Uterus (tissue), 4 donors: ENCODE results near the gene GPR31. TPM values are rescaled to one million over a fixed set of nuclear protein-coding genes. Genes with fewer than 3 reads are reported as not detected.

ENCODE experiments used
- DNase-seq, 2 donors: peaks; one replicate each; pipeline ENCODE4 v3.0.0-alpha.2; 2019 to 2020
- H3K27ac ChIP-seq, 2 donors: fragments of 200-600 bp; sonication (generic); 1 replicate in 1 of 2; 2 replicates in 1 of 2; pipeline ENCODE4 v1.5.1; 2016 to 2018
- H3K27me3 ChIP-seq, 2 donors: fragments of 200-600 bp; sonication (generic); one replicate each; pipeline ENCODE4 v1.5.1; 2018 to 2019; ENCODE audit warnings: control low read depth in 1 of 2
- H3K36me3 ChIP-seq, 2 donors: fragments of 200-600 bp; sonication (generic); one replicate each; pipeline ENCODE4 v1.5.1; 2019; ENCODE audit warnings: control low read depth in 1 of 2
- H3K4me1 ChIP-seq, 2 donors: fragments of 200-600 bp; sonication (generic); one replicate each; pipeline ENCODE4 v1.5.1; 2018 to 2019; ENCODE audit warnings: control low read depth in 1 of 2
- H3K4me3 ChIP-seq, 2 donors: fragments of 200-600 bp; sonication (generic); 1 replicate in 1 of 2; 2 replicates in 1 of 2; pipeline ENCODE4 v1.5.1; 2018 to 2019; ENCODE audit warnings: mild to moderate bottlenecking in 1 of 2
- H3K9me3 ChIP-seq, 2 donors: fragments of 200-600 bp; sonication (generic); one replicate each; pipeline ENCODE4 v1.5.1; 2019; ENCODE audit warnings: control low read depth in 1 of 2
- POLR2A ChIP-seq, 2 donors: fragments of 450-650 bp; IDR thresholded peaks; one replicate each; pipeline ENCODE4 v1.6.1; 2016; ENCODE audit warnings: antibody characterized with exemption in 2 of 2, mild to moderate bottlenecking in 1 of 2, moderate library complexity in 1 of 2
- intact Hi-C: fragments of 100-400 bp; cut with DNase I; formaldehyde crosslinking; loops from one replicate; pipeline ENCODE4 v1.15.1; 2023; ENCODE audit warnings: low total_unique reads
- total RNA-seq, 4 donors: library from RNA; depleted of rRNA in 3 of 4; stranded (reverse); fragments of >200 nt in 3 of 4; gene quantifications; one replicate each; pipeline versions ENCODE4 v1.1.0 to v1.2.4, GENCODE V29; 2014 to 2023
- TF ChIP-seq, protein P1 (sequence below), 4 experiments: fragments of 200-600 bp in 2 of 4; fragments of 450-650 bp in 2 of 4; sonication (generic) in 2 of 4; IDR thresholded peaks; one replicate each; pipeline ENCODE4 v1.5.1; 2016 to 2019; ENCODE audit warnings: antibody characterized with exemption in 4 of 4, mild to moderate bottlenecking in 2 of 4, moderate library complexity in 1 of 4
- donor health status: DM: yes; HTN: yes; CAD: no.

GPR31 gene
- total RNA-seq, 4 donors from 2014 or later = not detected

DNA sequence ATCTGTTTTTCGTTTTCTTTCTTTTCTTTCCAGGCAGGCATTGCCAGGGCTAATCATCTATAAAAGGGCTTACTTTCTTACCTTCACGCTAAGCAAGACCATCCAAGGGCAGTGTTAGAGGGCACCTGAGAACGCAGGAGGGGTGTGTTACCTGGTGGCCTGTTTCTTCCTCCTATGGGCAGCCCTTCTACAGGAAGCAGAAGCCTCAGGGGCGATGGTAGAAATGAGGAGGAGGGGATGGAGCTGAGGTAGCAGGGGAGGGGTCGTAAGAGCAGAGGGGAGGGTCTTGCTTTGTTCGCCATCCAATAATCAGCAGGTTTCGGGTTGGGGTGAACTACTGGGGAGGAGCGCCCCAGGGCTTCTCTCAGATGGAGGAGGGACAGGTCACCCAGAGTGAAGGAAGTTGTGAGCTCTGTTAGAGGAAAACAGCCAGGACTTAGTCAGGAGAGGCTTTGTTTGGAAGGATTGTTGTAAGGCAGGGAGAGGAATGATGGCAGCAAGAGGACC lies 36.4 kb downstream of the GPR31 start:
- Histone ChIP-seq H3K27ac (no peak overlapping the region), H3K4me3 (no peak overlapping the region), H3K27me3 (no peaks in the 10 kb centered on the region), H3K9me3 (no peaks in the 10 kb centered on the region), H3K36me3 (no peaks in the 10 kb centered on the region), H3K4me1 (no peaks in the 10 kb centered on the region)
- intact Hi-C loops = no loop called here
- DNase-seq = no peak
- TF ChIP-seq POLR2A (IDR thresholded peaks at IDR 0.05) = no peak
- TF ChIP-seq, protein P1, sequence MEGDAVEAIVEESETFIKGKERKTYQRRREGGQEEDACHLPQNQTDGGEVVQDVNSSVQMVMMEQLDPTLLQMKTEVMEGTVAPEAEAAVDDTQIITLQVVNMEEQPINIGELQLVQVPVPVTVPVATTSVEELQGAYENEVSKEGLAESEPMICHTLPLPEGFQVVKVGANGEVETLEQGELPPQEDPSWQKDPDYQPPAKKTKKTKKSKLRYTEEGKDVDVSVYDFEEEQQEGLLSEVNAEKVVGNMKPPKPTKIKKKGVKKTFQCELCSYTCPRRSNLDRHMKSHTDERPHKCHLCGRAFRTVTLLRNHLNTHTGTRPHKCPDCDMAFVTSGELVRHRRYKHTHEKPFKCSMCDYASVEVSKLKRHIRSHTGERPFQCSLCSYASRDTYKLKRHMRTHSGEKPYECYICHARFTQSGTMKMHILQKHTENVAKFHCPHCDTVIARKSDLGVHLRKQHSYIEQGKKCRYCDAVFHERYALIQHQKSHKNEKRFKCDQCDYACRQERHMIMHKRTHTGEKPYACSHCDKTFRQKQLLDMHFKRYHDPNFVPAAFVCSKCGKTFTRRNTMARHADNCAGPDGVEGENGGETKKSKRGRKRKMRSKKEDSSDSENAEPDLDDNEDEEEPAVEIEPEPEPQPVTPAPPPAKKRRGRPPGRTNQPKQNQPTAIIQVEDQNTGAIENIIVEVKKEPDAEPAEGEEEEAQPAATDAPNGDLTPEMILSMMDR (IDR thresholded peaks at IDR 0.05) = no peak

DNA sequence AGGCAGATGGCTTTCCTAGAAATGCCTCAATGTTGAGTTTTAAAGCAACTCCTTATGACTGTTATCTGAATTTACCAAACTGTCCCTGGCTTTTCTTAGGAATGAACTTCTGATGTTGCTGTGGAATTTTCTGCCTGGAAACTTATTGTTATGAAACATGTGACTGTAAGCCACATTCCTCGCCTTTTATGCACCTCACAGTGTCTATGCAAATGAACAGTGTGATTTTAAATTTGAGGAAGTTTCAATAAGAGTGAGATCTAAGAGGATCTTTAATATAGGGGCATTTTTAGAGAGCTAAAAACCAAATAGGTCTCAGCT lies 37.2 kb downstream of the GPR31 start:
- H3K27ac ChIP-seq = no peak overlapping the region
- H3K36me3 ChIP-seq = no peaks in the 10 kb centered on the region
- TF ChIP-seq, protein P1 (IDR thresholded peaks at IDR 0.05) = no peak
- TF ChIP-seq POLR2A (IDR thresholded peaks at IDR 0.05) = no peak
- H3K9me3 ChIP-seq = no peaks in the 10 kb centered on the region
- no peaks in the 10 kb centered on the region for H3K4me1 ChIP-seq
- intact Hi-C loops = no loop called here
- no peaks in the 10 kb centered on the region for H3K27me3 ChIP-seq
- no peak overlapping the region for H3K4me3 ChIP-seq
- DNase-seq = no peak

DNA sequence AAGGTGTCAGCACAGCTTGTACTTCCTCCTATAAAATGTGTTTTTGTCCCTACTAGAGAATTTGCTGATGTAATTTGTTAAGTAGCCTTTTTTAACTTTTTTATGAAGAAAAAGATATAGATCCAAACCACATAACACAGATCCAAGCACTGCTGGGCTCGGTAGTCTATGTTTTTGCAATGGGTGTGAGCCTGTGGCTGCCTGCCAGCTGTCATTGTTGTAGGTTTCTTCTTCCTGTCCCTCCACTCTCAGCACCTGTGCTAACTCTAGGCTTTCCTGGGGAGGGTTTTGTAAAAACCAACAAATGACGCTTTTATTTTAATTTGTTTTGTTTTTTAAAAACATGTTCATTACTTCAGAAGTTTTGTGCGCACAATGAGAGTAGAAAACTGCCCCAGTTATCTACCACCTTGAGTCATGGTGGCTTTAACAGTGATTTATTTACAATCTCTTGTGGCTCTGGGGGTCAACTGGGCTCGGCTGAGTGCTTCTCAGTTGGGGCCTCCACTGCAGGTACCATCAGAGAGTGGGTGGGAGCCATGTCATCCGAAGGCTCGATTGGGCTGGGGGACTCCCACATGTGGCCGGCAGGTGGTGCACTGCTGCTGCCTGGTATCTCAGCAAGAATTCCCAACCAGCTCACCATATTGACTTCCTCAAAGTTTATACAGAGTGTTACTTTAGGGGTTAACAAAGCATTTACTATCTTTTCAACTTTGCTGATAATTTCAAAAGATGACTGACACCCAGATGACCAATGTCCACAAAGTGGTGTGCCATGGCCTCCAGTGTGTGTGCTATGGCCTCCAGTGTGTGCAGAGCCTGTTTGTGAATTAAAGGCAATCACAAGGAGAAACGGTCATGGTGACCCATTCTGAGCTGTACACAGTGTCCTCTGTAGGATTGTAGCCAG lies 37.9 kb downstream of the GPR31 start:
- no peaks in the 10 kb centered on the region for H3K4me1 ChIP-seq
- H3K4me3 ChIP-seq = no peak overlapping the region
- intact Hi-C loops = no loop called here
- no peak overlapping the region for H3K27ac ChIP-seq
- H3K36me3 ChIP-seq = no peaks in the 10 kb centered on the region
- no peaks in the 10 kb centered on the region for H3K27me3 ChIP-seq
- H3K9me3 ChIP-seq = no peaks in the 10 kb centered on the region
- no peak for DNase-seq
- TF ChIP-seq, protein P1 (IDR thresholded peaks at IDR 0.05) = no peak
- TF ChIP-seq POLR2A (IDR thresholded peaks at IDR 0.05) = no peak

DNA sequence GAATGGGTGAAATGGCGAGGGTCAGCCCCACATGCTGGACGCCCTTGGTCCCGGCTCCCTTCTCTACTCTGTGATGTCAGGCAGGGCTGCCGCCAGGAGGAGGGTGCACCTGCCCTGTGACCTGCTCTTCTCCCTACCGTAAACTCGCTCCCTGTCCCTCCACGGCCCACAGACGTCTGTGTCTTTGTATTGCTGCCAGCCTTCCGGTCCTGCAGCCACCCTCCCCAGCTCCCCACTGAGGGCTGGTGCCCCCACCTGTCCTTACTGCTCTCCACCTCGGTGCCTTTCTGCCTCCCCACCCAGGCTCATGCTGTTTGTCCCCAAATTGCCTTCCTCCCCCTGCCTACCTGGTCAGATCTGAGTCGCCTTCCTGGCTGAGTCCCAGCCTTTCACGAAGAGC lies 38.9 kb downstream of the GPR31 start:
- Histone ChIP-seq H3K9me3 (no peaks in the 10 kb centered on the region), H3K27me3 (no peaks in the 10 kb centered on the region), H3K4me3 (no peak overlapping the region), H3K27ac (no peak overlapping the region), H3K4me1 (no peaks in the 10 kb centered on the region), H3K36me3 (no peaks in the 10 kb centered on the region)
- DNase-seq = no peak
- intact Hi-C loops = no loop called here
- TF ChIP-seq POLR2A (IDR thresholded peaks at IDR 0.05) = no peak
- TF ChIP-seq, protein P1 (IDR thresholded peaks at IDR 0.05) = no peak

DNA sequence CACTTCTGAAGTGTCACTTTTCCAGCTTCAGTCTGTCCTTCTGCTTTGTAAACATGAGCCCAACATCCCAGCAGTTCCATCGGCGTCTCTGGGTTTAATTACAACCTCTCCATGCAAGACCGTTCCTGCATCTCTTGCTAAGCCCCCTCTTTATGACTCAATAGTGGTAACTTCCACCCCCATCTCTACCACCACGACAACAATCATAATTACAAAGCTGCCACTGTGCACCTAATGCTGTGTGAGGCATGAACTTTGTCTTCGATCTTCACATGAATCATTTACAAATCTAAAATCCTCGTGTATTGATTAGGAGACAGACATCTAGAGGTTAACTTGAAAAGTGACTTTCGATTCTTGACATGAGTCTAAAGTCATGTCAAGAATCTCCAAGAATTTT lies 39.8 kb downstream of the GPR31 start:
- Histone ChIP-seq H3K4me3 (no peak overlapping the region), H3K27me3 (no peaks in the 10 kb centered on the region), H3K27ac (no peak overlapping the region), H3K36me3 (no peaks in the 10 kb centered on the region), H3K9me3 (no peaks in the 10 kb centered on the region), H3K4me1 (no peaks in the 10 kb centered on the region)
- TF ChIP-seq, protein P1 (IDR thresholded peaks at IDR 0.05) = no peak
- no peak for TF ChIP-seq POLR2A (IDR thresholded peaks at IDR 0.05)
- DNase-seq = no peak
- intact Hi-C loops = no loop called here
